Measurements from ENCODE around the gene ALOX12B.
"Not testable (repeated sequence)": the region's sequence is repeated elsewhere in the genome, so short reads cannot be mapped to it uniquely, and the experiment has no call there.

The ALOX12B gene

GRCh38 chr17:8041979-8042378 lies 45.5 kb downstream of the ALOX12B start:
- no peak for DNase-seq

- DNase-seq: no peak
Measured at GRCh38 chr17:8041249-8041928, 46.1 kb downstream of the ALOX12B start.

- no peak for DNase-seq
Measured at GRCh38 chr17:8039611-8040168, 47.8 kb downstream of the ALOX12B start.

DNA sequence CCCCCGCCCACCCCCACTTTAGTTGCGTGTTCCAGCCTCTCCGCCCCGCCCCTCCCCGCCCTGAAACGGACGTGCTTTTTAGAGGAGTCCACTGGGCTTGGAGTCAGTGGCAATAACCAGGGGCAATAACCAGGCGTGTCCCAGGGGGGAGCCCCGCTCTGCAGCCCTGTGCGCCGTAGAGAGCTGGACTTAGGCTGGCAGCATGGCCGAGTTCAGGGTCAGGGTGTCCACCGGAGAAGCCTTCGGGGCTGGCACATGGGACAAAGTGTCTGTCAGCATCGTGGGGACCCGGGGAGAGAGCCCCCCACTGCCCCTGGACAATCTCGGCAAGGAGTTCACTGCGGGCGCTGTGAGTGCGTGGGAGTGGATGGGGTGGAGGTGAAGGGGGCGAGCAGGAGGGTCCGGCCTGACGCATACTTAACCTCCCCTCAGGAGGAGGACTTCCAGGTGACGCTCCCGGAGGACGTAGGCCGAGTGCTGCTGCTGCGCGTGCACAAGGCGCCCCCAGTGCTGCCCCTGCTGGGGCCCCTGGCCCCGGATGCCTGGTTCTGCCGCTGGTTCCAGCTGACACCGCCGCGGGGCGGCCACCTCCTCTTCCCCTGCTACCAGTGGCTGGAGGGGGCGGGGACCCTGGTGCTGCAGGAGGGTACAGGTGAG lies 48.4 kb downstream of the ALOX12B start, which contains the start of gene ALOX15B:
TSS of gene ALOX15B (plus strand) at position 106 of the 657 bp plus-strand sequence. CDS start at position 203, 97 bp downstream.
- DNase-seq: no peak

DNA sequence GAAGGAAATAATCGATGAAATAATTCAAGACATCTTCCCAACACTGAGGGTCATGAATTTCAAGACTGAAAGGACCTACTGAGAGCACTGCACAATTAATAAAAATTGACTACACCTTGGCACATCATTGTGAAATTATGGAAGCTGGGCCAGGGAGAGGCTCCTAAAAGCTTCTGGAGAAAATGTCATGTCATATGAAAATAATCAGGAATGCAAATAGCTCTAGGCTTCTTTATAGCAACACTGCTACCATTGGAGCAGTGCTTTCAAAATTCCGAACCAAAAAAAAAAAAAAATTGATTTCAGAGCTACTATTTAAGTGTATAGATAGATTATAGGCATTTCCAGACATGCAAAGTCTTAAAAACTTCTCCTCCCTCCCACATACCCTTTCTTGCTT lies 55.1 kb downstream of the ALOX12B start:
- no peak for DNase-seq

- no peak for DNase-seq
Measured at GRCh38 chr17:8031950-8032349, 55.6 kb downstream of the ALOX12B start.

- DNase-seq: no peak
Measured at GRCh38 chr17:8031261-8031661, 56.3 kb downstream of the ALOX12B start.

- no peak for DNase-seq
Measured at GRCh38 chr17:8029121-8029520, 58.4 kb downstream of the ALOX12B start.

DNA sequence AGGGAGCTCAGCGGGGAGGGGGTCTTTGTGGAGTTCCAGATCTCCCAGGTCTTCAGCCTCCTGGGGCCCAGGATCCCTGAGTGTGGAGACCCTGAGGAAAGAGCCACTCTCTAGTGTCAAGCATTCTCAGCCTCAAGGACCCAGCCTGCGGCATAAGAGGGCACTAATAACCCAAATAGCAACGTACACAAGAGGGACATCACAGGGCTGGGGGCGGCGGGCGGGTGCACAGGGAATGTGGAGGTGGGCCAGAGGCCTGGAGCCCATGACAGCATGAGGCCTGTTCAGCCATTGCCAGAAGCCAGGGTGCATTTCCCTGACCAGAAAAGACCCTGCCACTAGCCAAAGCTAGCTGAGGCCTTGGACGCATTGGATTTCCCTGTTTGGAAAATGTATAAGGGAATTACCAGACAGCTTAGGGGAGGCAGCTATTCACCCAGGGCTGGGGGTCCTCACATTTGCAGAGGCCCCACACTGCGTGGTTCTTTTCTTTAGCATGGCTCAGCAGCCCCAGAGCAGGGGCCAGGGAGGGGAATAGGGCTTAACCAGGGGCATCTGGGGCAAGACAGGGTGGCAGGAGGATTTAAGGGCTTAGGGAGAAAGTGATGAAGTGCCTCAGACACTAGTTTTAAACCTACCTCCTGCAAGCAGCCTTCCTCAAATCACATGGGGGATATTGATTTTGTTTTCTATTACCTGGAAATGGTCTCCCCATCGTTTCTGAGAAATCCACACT lies 62.2 kb downstream of the ALOX12B start:
- no peak for DNase-seq

DNA sequence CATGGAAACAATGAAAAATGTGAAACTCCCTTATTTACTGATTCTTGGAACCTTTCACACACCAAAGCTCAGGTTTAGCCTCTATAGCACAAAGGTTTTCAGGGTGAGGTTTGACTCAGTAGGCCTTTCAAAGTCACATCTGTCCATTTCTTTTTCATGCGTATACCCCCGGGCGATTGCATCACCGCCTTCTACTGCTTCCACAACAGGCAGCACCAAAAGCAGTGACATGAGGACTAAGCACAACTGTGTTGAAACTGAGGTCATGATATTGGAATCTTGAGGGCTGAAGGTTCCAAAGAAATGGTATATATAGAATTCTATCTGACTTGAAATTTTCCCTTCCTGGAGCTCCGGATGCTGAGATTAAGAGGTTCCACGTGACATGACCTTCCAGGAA lies 63.4 kb downstream of the ALOX12B start:
- not testable (repeated sequence) for DNase-seq
